Measurements from ENCODE around the gene SUPT3H.

Gene SUPT3H

GRCh38 chr6:44789061-44789460 is 588.7 kb downstream of the SUPT3H start:
- H3K4me3 ChIP-seq (replicated peaks; ENCODE audit: low read depth, low read length) = no peak overlapping the region
- no peak for DNase-seq (ENCODE audit: extremely low read depth, low read depth)
- TF ChIP-seq CTCF (IDR thresholded peaks at IDR 0.05; ENCODE audit: low read depth, low read length, missing control alignments) = no peak

GRCh38 chr6:44788387-44788981 is 589.2 kb downstream of the SUPT3H start:
- TF ChIP-seq CTCF (IDR thresholded peaks at IDR 0.05; ENCODE audit: low read depth, low read length, missing control alignments) = no peak
- no peak for DNase-seq (ENCODE audit: extremely low read depth, low read depth)

GRCh38 chr6:44787254-44787834 is 590.4 kb downstream of the SUPT3H start:
- TF ChIP-seq CTCF (IDR thresholded peaks at IDR 0.05; ENCODE audit: low read depth, low read length, missing control alignments) = no peak

More at GRCh38 chr6:44788387-44788981, 589.2 kb downstream of the SUPT3H start:
- no peak overlapping the region for H3K4me3 ChIP-seq (replicated peaks; ENCODE audit: low read depth, low read length)

GRCh38 chr6:44785130-44785529 is 592.6 kb downstream of the SUPT3H start:
- no peak for TF ChIP-seq CTCF (IDR thresholded peaks at IDR 0.05; ENCODE audit: low read depth, low read length, missing control alignments)
- DNase-seq (ENCODE audit: extremely low read depth, low read depth) = no peak

More at GRCh38 chr6:44787254-44787834, 590.4 kb downstream of the SUPT3H start:
- H3K4me3 ChIP-seq (replicated peaks; ENCODE audit: low read depth, low read length) = no peak overlapping the region
- no peak for DNase-seq (ENCODE audit: extremely low read depth, low read depth)

GRCh38 chr6:44784195-44784594 is 593.5 kb downstream of the SUPT3H start:
- no peak for TF ChIP-seq CTCF (IDR thresholded peaks at IDR 0.05; ENCODE audit: low read depth, low read length, missing control alignments)
- H3K4me3 ChIP-seq (replicated peaks; ENCODE audit: low read depth, low read length) = no peak overlapping the region
- DNase-seq (ENCODE audit: extremely low read depth, low read depth) = no peak

More at GRCh38 chr6:44785130-44785529, 592.6 kb downstream of the SUPT3H start:
- no peak overlapping the region for H3K4me3 ChIP-seq (replicated peaks; ENCODE audit: low read depth, low read length)

GRCh38 chr6:44782892-44783291 is 594.8 kb downstream of the SUPT3H start:
- no peak for TF ChIP-seq CTCF (IDR thresholded peaks at IDR 0.05; ENCODE audit: low read depth, low read length, missing control alignments)
- H3K4me3 ChIP-seq (replicated peaks; ENCODE audit: low read depth, low read length) = no peak overlapping the region
- DNase-seq (ENCODE audit: extremely low read depth, low read depth) = no peak
